ENCODE results near the gene NTN4.
A peak's percentile ranks its signal among the peaks of the same experiment; 100 is the strongest.
"Not testable (repeated sequence)": the region's sequence is repeated elsewhere in the genome, so short reads cannot be mapped to it uniquely, and the experiment has no call there.

Gene NTN4

GRCh38 chr12:95796225-95796981, 5.8 kb upstream of the NTN4 start:
- Histone ChIP-seq H3K36me3 (ENCODE audit: control insufficient read depth, insufficient read depth, low read length) (no peaks in the 10 kb centered on the region), H3K27ac (ENCODE audit: low read length) (no peak overlapping the region), H3K4me3 (ENCODE audit: low read length) (no peak overlapping the region), H3K9me3 (ENCODE audit: control insufficient read depth, insufficient read depth, low read length) (no peaks in the 10 kb centered on the region), H3K27me3 (ENCODE audit: control insufficient read depth, insufficient read depth, low read length) (peaks cover 4% of the 10 kb centered on the region; the same call in 1 of the 2 replicates), H3K4me1 (ENCODE audit: control insufficient read depth, insufficient read depth, low read length) (no peaks in the 10 kb centered on the region)
- DNase-seq (ENCODE audit: low read depth, low spot score), result no peak
- no CpG with 5 or more reads among the region's 4 CpGs for WGBS (ENCODE audit: insufficient coverage, insufficient read length)

- no CpG with 5 or more reads among the region's 49 CpGs for WGBS (ENCODE audit: insufficient coverage, insufficient read length)
- no peak for DNase-seq (ENCODE audit: low read depth, low spot score)
- no peaks in the 10 kb centered on the region for H3K36me3 ChIP-seq (ENCODE audit: control insufficient read depth, insufficient read depth, low read length)
- H3K4me3 ChIP-seq (ENCODE audit: low read length), result peak overlapping the region; percentile 58; the same call in 1 of the 2 replicates
- peaks cover 25% of the 10 kb centered on the region for H3K27me3 ChIP-seq (ENCODE audit: control insufficient read depth, insufficient read depth, low read length)
- H3K27ac ChIP-seq (ENCODE audit: low read length), result no peak overlapping the region
- H3K4me1 ChIP-seq (ENCODE audit: control insufficient read depth, insufficient read depth, low read length), result no peaks in the 10 kb centered on the region
- no peaks in the 10 kb centered on the region for H3K9me3 ChIP-seq (ENCODE audit: control insufficient read depth, insufficient read depth, low read length)
Measured at GRCh38 chr12:95790917-95791849, 619 bp upstream of the NTN4 start.

- DNase-seq (ENCODE audit: low read depth, low spot score), result no peak
- Histone ChIP-seq H3K9me3 (ENCODE audit: control insufficient read depth, insufficient read depth, low read length) (no peaks in the 10 kb centered on the region), H3K27me3 (ENCODE audit: control insufficient read depth, insufficient read depth, low read length) (peaks cover 25% of the 10 kb centered on the region), H3K4me3 (ENCODE audit: low read length) (peak overlapping the region; percentile 58; the same call in 1 of the 2 replicates), H3K36me3 (ENCODE audit: control insufficient read depth, insufficient read depth, low read length) (no peaks in the 10 kb centered on the region), H3K4me1 (ENCODE audit: control insufficient read depth, insufficient read depth, low read length) (no peaks in the 10 kb centered on the region), H3K27ac (ENCODE audit: low read length) (no peak overlapping the region)
- no CpG with 5 or more reads among the region's 39 CpGs for WGBS (ENCODE audit: insufficient coverage, insufficient read length)
Measured at GRCh38 chr12:95789126-95790032, 1.2 kb downstream of the NTN4 start.

GRCh38 chr12:95788637-95789036, 1.9 kb downstream of the NTN4 start:
- Histone ChIP-seq H3K4me1 (ENCODE audit: control insufficient read depth, insufficient read depth, low read length) (no peaks in the 10 kb centered on the region), H3K27me3 (ENCODE audit: control insufficient read depth, insufficient read depth, low read length) (peaks cover 25% of the 10 kb centered on the region), H3K36me3 (ENCODE audit: control insufficient read depth, insufficient read depth, low read length) (no peaks in the 10 kb centered on the region), H3K4me3 (ENCODE audit: low read length) (no peak overlapping the region), H3K27ac (ENCODE audit: low read length) (no peak overlapping the region), H3K9me3 (ENCODE audit: control insufficient read depth, insufficient read depth, low read length) (no peaks in the 10 kb centered on the region)
- no peak for DNase-seq (ENCODE audit: low read depth, low spot score)
- WGBS (ENCODE audit: insufficient coverage, insufficient read length), result no CpG with 5 or more reads among the region's 1 CpG

GRCh38 chr12:95787274-95787818, 3.2 kb downstream of the NTN4 start:
- WGBS (ENCODE audit: insufficient coverage, insufficient read length), result no CpG with 5 or more reads among the region's 12 CpGs
- no peak for DNase-seq (ENCODE audit: low read depth, low spot score)
- no peaks in the 10 kb centered on the region for H3K9me3 ChIP-seq (ENCODE audit: control insufficient read depth, insufficient read depth, low read length)
- H3K36me3 ChIP-seq (ENCODE audit: control insufficient read depth, insufficient read depth, low read length), result no peaks in the 10 kb centered on the region
- H3K4me1 ChIP-seq (ENCODE audit: control insufficient read depth, insufficient read depth, low read length), result no peaks in the 10 kb centered on the region
- H3K27me3 ChIP-seq (ENCODE audit: control insufficient read depth, insufficient read depth, low read length), result peaks cover 25% of the 10 kb centered on the region
- H3K4me3 ChIP-seq (ENCODE audit: low read length), result no peak overlapping the region
- H3K27ac ChIP-seq (ENCODE audit: low read length), result no peak overlapping the region

- Histone ChIP-seq H3K4me3 (ENCODE audit: low read length) (no peak overlapping the region), H3K36me3 (ENCODE audit: control insufficient read depth, insufficient read depth, low read length) (no peaks in the 10 kb centered on the region), H3K4me1 (ENCODE audit: control insufficient read depth, insufficient read depth, low read length) (no peaks in the 10 kb centered on the region), H3K27ac (ENCODE audit: low read length) (no peak overlapping the region), H3K27me3 (ENCODE audit: control insufficient read depth, insufficient read depth, low read length) (peaks cover 14% of the 10 kb centered on the region), H3K9me3 (ENCODE audit: control insufficient read depth, insufficient read depth, low read length) (no peaks in the 10 kb centered on the region)
- no CpG with 5 or more reads among the region's 1 CpG for WGBS (ENCODE audit: insufficient coverage, insufficient read length)
- DNase-seq (ENCODE audit: low read depth, low spot score), result no peak
Measured at GRCh38 chr12:95784915-95785314, 5.6 kb downstream of the NTN4 start.

- peaks cover 7% of the 10 kb centered on the region for H3K27me3 ChIP-seq (ENCODE audit: control insufficient read depth, insufficient read depth, low read length)
- H3K9me3 ChIP-seq (ENCODE audit: control insufficient read depth, insufficient read depth, low read length), result no peaks in the 10 kb centered on the region
- no peaks in the 10 kb centered on the region for H3K36me3 ChIP-seq (ENCODE audit: control insufficient read depth, insufficient read depth, low read length)
- no peaks in the 10 kb centered on the region for H3K4me1 ChIP-seq (ENCODE audit: control insufficient read depth, insufficient read depth, low read length)
- no peak for DNase-seq (ENCODE audit: low read depth, low spot score)
- H3K27ac ChIP-seq (ENCODE audit: low read length), result no peak overlapping the region
- WGBS (ENCODE audit: insufficient coverage, insufficient read length), result no CpG with 5 or more reads among the region's 4 CpGs
- H3K4me3 ChIP-seq (ENCODE audit: low read length), result no peak overlapping the region
Measured at GRCh38 chr12:95784286-95784685, 6.3 kb downstream of the NTN4 start.

- H3K4me1 ChIP-seq (ENCODE audit: control insufficient read depth, insufficient read depth, low read length); H3K27ac ChIP-seq (ENCODE audit: low read length); H3K36me3 ChIP-seq (ENCODE audit: control insufficient read depth, insufficient read depth, low read length); H3K4me3 ChIP-seq (ENCODE audit: low read length); H3K9me3 ChIP-seq (ENCODE audit: control insufficient read depth, insufficient read depth, low read length); DNase-seq (ENCODE audit: low read depth, low spot score); H3K27me3 ChIP-seq (ENCODE audit: control insufficient read depth, insufficient read depth, low read length): not testable (repeated sequence)
- WGBS (ENCODE audit: insufficient coverage, insufficient read length), result no CpG with 5 or more reads among the region's 10 CpGs
Measured at GRCh38 chr12:95775466-95775865, 15.1 kb downstream of the NTN4 start.

GRCh38 chr12:95774311-95775045, 16.1 kb downstream of the NTN4 start:
- no peak for DNase-seq (ENCODE audit: low read depth, low spot score)
- H3K4me3 ChIP-seq (ENCODE audit: low read length), result no peak overlapping the region
- no peaks in the 10 kb centered on the region for H3K36me3 ChIP-seq (ENCODE audit: control insufficient read depth, insufficient read depth, low read length)
- WGBS (ENCODE audit: insufficient coverage, insufficient read length), result no CpG with 5 or more reads among the region's 4 CpGs
- H3K4me1 ChIP-seq (ENCODE audit: control insufficient read depth, insufficient read depth, low read length), result no peaks in the 10 kb centered on the region
- H3K27ac ChIP-seq (ENCODE audit: low read length), result no peak overlapping the region
- H3K27me3 ChIP-seq (ENCODE audit: control insufficient read depth, insufficient read depth, low read length), result no peaks in the 10 kb centered on the region
- no peaks in the 10 kb centered on the region for H3K9me3 ChIP-seq (ENCODE audit: control insufficient read depth, insufficient read depth, low read length)
